ENCODE results near the gene VAV1.

Gene VAV1

DNA sequence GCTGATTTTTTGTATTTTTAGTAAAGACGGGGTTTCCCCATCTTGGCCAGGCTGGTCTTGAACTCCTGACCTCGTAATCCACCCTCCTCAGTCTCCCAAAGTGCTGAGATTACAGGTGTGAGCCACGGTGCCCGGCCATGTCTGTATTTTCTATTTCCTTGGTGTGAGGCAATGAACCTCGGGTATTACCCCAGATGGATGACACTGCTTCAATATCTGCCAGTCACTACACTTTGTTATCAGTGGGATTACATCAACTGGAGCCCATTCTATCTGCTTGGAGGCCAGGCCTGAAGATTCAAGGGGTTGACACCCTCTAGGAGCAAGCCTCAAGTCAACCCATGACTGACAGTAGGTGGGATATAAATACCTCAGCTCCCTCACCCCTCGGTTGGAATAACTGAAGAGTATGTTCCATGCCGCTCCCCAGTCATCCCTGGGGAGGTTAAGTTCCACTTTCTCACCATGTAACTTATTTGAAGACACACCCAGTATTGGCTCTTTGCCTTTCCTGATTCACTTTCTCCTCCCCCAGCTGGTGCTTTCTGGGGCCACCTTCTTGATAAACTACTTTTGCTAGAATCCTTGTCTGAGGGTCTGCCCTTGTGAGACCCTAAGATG is 113.9 kb downstream of the VAV1 start:
- H3K27ac ChIP-seq: no peak overlapping the region
- no peak for TF ChIP-seq CTCF (conservative IDR thresholded peaks at IDR 0.05)
- no peak for TF ChIP-seq ZFX (IDR thresholded peaks at IDR 0.05)

DNA sequence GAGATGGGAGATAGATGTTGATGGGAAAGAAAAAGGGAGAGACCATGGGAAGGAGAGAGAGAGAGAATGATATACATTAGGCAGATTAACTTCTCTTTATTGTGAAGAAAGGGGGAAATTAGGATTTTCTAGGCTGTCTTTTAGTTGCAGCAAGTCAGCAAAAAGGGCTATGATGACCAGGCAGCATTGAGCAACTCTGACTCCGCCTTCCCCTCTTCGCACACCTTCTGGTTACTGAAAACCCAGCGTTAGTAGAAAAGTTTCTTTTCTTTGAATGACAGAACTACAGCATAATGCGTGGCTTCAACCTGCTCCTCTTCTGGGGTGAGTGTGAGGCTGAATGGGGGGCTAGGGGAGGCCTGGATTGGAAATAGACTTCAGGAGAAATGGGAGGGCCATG is 114.8 kb downstream of the VAV1 start, which contains the start of gene ADGRE1:
Gene ADGRE1 (plus strand): TSS at position 264 of the 400 bp plus-strand sequence. CDS start 30 bp downstream, at position 294.
- TF ChIP-seq ZFX (IDR thresholded peaks at IDR 0.05) (no peak), CTCF (conservative IDR thresholded peaks at IDR 0.05) (no peak)
- H3K27ac ChIP-seq: no peak within 1 kb of the TSS

GRCh38 chr19:6888967-6889366 is 116.5 kb downstream of the VAV1 start:
- no peak overlapping the region for H3K27ac ChIP-seq
- TF ChIP-seq CTCF (conservative IDR thresholded peaks at IDR 0.05): no peak
- no peak for TF ChIP-seq ZFX (IDR thresholded peaks at IDR 0.05)

DNA sequence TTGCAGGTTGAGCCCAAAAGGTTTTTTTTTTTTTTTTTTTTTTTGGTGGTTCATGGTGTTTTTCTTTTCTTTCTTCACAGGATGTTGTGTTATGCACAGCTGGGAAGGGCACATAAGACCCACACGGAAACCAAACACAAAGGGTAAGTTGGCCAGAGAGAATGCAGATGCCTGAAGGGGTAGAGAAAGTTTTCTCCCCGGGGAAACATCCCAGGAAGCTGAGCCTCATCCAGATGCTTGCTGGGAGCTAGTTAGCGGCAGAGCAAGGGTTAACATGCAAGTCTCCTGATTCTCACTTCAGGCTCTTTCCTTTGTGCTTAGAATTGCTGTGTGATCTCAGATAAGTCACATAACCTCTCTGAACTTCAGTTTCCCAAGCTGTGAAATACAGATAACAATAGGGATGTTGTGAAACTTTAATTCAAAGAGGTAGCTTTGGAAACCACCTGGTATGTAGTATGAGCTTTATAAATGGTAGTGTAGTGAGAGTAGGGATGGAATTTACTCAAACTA is 117.9 kb downstream of the VAV1 start:
- TF ChIP-seq ZFX (IDR thresholded peaks at IDR 0.05) (no peak), CTCF (conservative IDR thresholded peaks at IDR 0.05) (no peak)
- no peak overlapping the region for H3K27ac ChIP-seq

- H3K27ac ChIP-seq: no peak overlapping the region
- TF ChIP-seq ZFX (IDR thresholded peaks at IDR 0.05) (no peak), CTCF (conservative IDR thresholded peaks at IDR 0.05) (no peak)
These were observed 118.4 kb downstream of the VAV1 start for GRCh38 chr19:6890938-6891337.

- H3K27ac ChIP-seq: no peak overlapping the region
- TF ChIP-seq ZFX (IDR thresholded peaks at IDR 0.05) (no peak), CTCF (conservative IDR thresholded peaks at IDR 0.05) (no peak)
These were observed 119.4 kb downstream of the VAV1 start for GRCh38 chr19:6891761-6892385.

DNA sequence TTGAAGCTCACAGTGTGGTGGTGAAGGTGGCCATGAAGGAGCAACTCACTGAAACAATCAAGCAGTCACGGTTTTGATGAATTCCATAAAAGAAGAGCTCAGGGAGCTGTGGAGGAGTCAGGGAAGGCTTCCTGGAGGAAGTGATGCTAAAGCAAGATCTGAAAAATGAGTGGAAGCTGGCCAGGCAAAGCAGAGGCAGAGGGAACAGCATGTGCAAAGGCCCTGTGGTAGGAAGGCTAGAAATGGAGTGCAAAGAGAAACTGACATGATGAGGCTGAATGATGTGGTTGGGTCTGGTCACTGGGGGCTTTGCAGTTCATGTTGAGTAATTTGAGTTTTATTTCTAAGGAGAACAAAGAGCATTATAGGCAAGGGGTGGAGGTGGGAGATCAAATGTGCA is 121.8 kb downstream of the VAV1 start:
- H3K27ac ChIP-seq: no peak overlapping the region
- no peak for TF ChIP-seq ZFX (IDR thresholded peaks at IDR 0.05)

All from C4-2B (cell line).